ENCODE data around the gene WDR45.
"Not testable (repeated sequence)": the region's sequence is repeated elsewhere in the genome, so short reads cannot be mapped to it uniquely, and the experiment has no call there.

WDR45 gene

DNA sequence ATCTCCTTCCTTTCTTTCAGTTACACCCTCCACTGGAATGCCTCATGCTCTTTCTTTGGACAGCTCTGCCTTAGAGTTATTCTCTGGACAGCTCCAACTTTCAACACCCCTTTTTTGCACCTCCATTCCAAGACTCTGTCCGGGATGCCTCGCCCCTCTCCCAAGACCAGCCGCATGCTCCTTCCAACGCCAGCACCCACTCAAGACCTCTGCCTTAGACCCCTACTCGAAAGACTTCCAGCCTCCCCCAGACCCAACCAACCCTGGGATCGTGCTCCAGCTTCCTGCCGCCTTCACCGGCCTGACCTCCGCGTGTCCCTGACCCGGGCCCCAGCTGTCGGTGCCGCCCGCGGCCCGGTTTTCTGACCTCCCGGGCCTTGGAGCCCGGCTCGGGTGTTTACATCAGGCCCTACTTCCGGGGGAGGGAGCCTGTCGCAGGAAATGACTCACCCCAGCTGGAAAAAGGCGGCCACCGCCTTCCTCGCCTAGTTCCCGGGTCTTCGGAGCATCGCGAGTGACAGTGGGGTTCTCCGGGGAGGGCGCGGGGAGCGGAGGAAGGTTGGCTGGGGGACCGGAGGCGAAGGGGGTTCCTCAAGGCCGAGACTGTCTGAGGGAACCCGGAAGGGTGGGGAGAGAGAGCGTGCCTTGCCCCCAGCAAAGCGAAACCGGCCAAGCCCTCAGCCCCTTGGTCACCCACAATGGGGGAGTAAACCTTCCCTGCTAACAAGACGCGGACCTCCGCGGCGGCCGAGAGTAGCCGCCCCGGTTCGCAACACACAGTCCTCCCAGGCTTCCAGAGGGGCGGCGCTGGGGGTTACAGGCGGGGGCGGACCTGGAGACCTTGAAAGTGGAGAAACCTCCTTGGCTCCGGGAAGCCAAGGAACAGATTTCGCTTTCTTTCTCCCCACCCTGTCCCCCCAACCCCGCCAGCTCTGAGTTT is at the start of gene WDR45:
Gene WDR45, minus strand, starts transcription at position 399 of the 940 bp plus-strand sequence. CDS start 1,792 bp downstream, outside the sequence.
- DNase-seq: peak; percentile 73 to 85 (median 79)

DNA sequence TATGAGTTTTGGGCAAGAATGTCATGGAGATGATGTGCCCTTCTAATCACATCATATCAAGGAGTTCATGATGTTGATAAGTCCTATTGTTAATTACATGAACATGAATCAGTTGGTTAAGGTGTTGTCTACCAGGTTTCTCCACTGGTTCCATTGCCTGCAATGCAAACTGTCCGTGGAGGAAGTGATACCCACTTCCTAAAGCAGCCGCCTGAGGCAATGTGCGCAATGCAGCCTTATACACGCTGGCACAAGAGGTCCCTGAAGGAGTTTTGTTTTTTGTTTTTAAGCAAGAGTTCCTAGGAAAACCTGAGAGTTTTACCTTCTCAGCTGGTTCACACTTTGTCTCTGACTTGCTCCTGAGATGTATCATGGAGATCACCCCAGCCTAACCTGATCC is 49.7 kb upstream of the WDR45 start:
- peak; percentile 31 to 46 (median 35) for DNase-seq

DNA sequence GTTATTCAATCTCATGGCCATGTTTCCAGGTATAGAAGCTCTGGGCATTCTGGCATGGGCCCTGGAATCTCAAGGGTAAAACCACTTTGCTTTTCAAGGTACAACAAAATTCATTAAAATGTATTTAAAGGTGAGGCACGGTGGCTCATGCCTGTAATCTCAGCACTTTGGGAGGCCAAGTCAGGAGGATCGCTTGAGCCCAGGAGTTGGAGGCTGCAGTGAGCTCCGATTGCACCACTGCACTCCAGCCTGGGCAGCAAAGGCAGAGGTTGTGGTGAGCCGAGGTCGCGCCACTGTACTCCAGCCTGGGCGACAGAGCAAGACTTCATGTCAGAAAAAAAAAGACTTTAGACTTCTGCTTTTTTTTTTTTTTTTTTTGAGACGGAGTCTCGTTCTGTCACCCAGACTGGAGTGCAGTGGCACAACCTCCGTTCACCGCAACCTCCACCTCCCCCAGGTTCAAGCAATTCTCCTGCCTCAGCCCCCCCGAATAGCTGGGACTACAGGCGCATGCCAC is 48.1 kb upstream of the WDR45 start:
- not testable (repeated sequence) for DNase-seq

DNA sequence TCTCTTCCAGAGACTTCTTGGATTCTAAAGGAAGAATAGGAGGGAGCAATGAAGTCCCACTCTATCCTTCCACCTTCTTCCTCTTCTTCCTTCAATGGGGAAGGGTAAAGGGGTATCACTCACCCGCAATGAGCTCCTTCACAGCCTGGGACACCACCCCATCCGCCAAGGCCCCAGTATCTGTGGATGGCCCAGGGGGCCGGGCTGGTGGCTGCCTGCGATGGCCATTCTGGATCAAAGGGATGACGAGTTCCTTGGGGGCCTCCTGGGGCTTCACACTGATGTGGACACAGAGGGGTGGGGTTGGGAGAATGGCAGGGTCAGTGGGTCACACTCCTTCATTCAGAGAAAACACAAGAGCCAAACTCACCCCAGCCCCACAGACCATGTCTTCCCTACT is 42.8 kb upstream of the WDR45 start:
- DNase-seq: no peak

DNA sequence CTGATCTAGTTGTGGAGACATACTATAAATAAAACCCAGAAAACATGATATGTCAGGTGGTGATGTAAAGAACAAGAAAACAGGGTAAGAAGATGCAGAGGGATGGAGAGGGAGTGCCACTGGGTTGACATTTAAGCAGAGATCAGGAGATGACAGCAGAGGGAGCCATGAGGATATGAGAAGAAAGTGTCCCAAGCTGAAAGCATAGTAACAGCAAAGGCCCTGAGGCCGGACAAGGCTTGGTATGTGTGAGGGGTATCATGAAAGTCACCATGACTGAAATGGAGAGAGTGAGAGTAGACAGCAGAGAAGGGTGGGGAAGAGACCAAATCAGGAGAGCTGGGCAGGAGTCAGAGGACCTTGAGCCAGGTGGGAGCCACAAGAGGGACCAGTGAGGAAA is 40.4 kb upstream of the WDR45 start:
- DNase-seq: peak in 1 of 3 donors; percentile 4

DNA sequence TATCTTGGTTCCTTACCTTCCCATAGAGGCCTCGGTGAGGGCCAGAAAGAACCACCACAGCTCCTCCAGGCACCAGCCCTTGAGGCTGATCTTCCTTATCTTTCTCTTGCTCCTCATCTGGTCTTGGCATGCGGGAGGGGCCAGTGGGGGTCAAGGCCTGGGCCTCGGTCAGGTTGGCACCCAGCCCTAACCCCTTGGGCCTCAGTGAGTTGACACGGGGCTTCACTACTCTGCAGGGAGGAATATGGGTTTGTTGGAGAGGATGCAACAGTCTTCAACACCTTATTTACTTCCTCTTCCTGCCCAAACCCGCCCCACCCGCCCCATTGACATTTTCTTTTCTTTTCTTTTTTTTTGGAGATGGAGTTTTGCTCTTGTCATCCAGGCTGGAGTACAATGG is 37.9 kb upstream of the WDR45 start:
- no peak for DNase-seq

DNA sequence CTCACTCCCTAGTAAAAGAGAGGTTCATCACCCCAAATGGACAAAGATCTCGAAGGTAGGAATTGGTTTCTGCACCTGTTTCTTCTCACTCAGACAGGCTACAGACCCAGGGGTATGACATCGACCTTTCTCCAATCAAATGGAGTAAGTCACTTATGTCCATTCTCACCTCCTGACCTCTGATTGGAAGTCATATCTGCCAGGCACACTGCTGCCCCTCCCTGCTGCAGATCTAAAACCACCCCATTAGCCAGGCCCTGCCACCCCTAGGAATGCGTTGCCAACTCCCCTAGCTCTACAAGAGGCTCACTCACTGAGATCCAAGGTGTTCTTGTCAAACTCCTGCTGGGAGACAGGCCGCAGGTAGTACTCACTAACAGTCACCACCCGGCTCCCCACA is 37.0 kb upstream of the WDR45 start:
- DNase-seq: no peak

DNA sequence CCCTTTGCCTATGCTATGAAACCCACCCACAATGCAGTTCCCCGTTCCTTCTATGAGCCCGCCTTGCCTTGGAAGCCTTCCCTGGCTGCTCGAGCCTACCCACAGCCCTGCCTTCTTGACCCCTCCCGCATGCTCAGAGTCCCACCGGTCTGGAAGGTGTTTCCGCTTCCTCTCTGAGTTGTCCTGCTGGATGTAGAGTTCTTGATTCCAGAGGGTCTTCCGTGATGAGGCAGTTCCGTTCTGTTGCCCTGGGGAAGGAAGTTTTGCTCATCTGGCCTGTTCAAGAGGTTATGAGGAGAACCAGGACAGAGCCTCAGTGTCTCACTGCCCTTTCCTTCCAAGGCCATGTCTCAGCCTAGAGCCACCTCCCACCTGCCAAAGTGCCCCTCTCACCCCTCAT is 36.4 kb upstream of the WDR45 start:
- no peak for DNase-seq

DNA sequence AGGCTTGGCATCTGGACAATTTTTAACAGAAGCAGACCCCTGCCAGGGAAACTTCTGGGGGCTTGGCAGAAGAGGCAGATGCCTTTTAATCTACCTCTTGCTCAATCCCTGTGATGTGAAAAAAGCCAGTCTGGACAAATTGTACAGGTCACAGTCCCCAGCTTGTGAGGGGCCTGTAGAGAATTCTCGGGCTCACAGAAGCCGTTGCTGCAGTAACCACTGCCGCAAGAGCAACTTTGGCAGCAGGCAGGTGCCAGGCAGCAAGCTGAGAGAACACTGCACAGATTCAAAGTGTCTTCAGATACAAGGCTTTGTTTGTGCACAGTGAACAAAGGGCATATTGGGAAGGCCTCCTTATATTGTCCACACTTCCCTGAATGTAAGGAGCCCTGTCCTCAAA is 32.1 kb upstream of the WDR45 start:
- no peak for DNase-seq

DNA sequence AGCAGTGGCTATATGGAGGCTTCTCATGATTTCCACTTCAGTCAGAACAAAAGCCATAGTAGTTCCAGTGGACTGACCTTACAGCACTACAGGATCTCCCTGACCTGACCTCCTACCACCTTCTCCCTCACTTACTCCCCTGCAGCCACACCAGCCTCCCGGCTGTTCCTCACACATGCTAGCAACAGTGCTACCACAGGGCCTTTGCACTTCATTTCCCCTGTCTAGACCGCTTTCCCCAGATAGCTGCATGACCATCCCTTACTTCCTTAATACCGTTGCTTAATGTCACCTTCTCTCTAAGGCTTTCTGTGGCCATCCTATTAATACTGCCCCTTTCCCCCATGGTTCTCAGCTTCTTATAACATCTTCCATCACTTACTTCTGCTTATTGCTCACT is 30.7 kb upstream of the WDR45 start:
- DNase-seq: no peak

DNA sequence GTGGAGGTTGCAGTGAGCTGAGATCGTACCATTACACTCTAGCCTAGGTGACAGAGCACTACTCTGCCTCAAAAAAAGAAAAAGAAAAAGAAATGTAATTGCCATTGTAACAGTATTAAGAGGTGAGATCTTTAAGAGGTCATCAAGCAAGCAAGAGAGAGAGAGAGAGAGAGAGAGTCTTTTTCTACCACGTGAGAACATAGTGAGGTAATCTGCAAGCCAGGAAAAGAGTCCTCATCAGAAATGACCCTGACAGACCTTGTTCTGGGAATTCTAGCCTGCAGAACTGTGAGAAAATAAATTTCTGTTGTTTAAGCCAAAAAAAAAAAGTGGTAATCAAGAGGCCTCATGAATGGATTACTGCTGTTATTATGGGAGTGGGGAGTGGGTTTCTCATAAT is 29.0 kb upstream of the WDR45 start:
- DNase-seq: no peak

DNA sequence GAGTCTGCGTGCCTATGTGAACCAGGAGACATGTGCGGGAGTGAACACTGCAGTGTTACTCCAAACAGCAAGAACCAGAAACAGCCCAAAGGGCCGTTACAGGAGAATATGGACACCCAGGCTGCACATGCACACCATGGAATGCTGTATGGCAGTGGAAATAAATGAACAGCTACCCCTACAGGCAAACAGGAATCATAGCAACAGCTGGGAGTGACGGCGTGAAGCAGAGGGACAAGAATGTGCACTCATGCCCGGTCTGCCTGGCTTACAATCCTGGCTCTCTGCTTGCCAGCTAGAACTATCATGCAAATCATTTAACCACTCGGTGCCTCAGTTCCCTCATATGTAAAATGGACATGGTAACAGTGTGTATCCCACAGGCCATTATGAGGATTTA is 27.2 kb upstream of the WDR45 start:
- peak; percentile 16 to 26 (median 20) for DNase-seq

DNA sequence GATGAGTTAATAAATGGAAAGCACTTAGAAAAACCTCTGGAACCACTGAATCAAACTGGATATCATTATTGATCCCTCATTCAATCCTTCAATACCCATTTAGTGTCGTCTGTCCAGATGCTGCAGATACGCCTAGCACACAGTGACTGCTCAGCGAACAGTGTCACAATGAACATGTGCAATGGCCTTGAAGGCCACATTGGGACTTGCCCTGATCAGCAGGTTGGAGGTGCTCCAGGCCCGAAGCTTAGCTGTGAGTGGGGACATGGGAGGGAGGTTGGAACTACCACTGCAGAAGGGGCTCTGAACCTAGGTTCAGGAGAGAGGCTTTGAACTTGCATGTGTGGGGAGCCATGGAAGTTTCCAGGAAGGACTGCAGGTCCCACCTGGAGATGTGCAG is 26.6 kb upstream of the WDR45 start:
- DNase-seq: no peak

DNA sequence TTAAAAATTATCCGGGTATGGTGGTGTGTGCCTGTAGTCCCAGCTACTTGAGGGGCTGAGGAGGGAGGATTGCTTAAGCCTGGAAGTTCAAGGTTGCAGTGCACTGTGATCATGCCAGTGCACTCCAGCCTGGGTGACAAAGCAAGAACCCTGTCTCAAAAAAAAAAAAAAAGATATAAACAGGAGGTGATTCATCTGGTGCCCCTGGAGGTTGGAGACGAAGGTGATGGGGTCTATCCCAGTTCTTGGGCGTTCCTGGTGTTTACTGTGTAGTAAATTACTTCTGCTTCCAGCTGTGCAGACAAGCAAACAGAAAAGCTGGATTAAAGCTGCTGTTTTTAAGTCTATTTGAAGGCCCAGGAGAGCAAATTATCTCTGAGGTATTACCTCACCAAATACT is 23.9 kb upstream of the WDR45 start:
- no peak for DNase-seq

DNA sequence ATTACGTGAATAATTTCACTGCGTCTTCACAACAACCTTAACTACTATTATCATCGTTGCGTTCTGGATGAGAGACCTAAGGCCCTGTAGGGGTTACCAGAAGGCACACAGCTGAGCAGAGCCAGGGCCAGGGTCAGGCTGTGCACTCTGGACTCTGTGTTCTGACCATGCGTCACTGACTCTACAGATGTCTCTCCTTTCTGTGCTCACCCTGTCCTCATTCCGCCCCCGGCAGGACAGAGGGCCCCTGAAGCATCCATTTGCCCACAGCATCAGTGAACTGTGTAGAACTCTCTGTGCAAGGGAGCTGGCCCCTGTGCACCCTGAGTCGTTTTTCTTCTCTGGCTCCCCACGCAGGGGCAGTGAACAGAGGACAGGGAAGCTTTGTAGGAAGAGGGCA is 22.5 kb upstream of the WDR45 start:
- no peak for DNase-seq

DNA sequence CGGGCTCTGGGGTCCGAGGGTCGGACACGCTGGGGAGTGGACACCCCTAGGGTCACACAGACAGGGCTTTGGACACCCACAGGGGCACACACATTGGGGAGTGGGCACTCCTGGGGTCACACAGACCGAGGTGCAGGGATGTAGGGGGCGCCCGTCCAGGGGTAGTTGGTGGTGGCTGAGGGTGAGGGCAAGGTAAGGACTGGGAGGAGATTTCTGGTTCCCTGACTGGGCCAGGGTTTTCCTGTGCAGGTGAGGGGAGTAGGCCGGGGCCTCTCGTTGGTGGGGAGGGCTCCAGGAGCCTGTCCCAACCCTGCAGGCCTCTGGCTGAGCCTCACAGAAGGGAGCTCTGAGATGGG is 21.9 kb upstream of the WDR45 start:
- no peak for DNase-seq

DNA sequence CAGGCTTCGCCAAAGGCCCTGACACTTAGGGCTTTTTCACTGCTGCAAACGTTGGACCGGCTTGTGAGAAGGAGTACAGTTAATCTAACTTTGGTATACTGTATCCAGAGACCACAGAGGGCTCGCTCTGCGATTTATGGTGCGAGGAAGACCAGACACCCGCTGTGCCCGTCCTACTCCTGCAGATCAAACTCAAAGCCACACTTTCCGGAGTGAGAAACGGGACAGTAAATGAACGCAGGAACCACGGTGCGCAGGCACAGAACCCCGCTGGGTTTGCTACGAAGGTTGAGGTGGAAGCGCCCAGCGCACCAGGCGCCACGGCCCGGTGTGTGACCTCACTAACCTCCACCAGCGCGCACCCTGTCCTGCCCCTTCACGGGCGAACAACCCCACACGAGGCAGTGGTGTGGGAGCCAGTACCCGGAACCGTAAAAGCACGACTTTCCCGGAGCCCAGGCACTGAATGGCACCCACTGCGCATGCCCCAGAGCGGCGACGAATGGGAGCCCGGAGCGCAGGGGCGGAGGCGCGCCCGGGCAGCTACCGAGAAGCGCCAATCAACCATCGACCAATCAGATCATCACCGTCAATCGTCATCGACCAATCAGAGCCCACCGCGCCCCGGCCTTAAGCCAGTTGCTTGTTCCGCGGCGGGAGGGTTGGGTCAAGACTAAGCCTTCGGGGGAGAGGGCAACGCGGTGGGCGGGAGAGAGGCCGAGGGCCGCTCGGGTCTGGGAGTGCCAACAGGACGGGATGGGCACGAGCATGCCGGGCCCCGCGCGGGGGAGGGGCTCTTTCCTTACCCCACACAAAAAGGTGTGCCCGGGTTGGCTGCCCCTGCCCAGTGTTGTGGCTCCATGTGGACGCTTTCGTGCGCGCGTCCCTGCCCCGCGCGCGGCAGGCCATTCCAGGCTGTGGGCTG is 21.3 kb upstream of the WDR45 start:
- peak; percentile 93 to 94 (median 93) for DNase-seq

DNA sequence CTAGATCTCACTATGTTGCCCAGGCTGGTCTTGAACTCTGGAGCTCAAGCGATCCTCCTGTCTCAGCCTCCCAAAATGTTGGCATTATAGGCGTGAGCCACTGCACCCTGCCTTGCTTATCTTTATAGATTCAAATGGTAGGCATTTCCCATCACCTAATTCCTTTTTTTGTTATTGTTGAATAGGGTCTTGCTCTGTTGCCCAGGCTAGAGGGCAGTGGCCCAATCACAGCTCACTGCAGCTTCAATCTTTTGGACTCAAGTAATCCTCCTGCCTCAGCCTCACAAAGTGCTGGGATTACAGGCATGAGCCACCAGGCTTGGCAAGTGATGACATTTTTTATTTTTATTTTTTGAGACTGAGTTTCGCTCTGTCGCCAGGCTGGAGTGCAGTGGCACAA is 16.7 kb upstream of the WDR45 start:
- DNase-seq: no peak

DNA sequence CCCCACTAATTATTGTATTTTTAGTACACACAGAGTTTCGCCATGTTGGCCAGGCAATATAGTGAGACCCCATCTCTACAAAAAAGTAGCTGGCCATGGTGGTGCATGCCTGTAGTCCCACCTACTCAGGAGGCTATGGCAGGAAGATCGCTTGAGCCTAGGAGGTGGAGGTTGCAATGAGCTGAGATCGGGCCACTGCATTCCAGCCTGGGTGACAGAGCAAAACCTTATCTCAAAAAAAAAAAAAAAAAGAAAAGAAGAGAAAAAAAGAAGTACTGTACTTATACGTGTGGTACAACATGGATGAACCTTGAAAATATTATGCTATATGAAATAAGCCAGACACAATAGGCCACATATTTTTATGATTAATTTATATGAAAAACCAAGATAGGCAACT is 9.9 kb upstream of the WDR45 start:
- no peak for DNase-seq

DNA sequence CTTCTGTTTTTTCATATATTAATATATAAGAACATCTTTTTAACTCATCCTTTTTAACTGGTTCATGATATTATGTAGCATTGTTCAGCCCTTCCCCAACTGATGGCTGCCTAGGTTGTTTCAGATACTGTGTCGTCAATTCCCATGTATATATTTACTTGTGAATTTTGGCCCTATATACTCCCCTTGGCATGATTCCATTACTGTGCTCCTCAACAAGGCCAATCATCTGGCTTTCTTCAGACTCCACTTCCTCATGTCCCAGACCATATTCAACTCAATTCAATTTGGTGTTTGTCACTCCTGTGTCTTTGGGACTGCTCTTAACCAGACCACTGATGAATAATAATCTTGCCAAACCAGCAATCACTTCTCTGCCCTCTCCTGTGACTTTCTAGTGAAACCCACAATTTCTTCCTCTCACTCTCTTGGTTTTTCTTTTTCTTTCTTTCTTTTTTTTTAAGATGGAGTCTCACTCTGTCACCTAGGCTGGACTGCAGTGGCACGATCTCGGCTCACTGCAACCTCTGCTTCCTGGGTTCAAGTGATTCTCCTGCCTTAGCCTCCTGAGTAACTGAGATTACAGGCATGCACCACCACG is 2.7 kb upstream of the WDR45 start:
- DNase-seq: no peak

DNA sequence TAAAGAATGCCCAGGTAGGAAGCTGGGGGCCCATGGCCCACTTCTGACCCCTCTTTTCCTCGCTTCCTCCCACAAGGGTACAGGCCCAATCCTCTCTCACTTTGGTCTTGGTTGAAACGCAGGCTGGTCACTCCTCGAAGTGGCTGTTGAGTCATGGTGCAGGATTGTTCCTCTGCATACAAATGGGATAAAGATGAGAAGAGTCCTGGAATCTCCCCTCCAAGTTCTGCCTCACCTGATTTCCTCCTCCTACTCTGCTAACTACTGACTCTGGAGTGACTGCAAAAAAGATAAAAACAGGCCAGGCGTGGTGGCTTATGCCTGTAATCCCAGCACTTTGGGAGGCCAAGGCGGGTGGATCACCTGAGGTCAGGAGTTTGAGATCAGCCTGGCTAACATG is 1.7 kb downstream of the WDR45 start:
- DNase-seq: no peak

DNA sequence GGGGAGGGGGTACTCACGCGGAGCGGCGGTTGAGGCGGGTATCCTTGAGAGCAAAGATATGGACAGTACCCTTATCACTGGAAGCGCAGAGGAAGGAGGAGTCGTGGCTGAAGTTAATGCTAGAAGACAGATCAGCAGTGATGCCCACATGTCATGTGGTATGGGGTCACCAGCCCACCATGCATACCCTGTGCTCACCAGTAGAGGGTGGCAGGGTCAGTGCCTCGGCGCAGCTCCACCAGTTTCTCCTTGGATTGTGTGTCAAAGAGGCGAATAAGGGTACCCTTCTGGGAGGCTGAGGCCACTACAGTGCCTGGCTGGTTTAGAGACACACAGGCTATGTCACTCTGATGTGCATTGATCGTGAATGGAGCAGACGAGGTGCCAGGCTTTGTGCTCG is 4.3 kb downstream of the WDR45 start:
- DNase-seq: no peak

Measured in suppressor macrophage treated with lipopolysaccharide for 1 hour (primary cell).